Measurements from ENCODE around the gene DBT.
"Not testable (repeated sequence)": the region's sequence is repeated elsewhere in the genome, so short reads cannot be mapped to it uniquely, and the experiment has no call there.

The DBT gene

DNA sequence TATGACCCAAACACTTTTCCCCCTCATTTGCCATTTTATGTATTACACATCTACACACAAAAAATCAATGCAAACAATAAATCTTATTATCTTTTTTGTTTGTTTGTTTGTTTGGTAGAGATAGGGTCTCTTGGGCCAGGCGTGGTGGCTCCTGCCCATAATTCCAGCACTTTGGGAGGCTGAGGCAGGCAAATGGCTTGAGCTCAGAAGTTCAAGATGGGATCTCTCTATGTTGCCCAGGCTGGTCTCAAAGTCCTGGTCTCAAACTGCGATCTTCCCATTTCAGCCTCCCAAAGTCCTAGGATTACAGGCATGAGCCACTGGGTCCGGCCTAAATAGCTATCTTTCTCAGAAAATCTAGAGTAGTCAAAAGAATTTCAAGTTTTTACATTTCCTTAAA is 1.2 kb upstream of the DBT start:
- DNase-seq (ENCODE audit: low read depth): no peak

GRCh38 chr1:100250264-100250663 is 630 bp upstream of the DBT start:
- no peak for DNase-seq (ENCODE audit: low read depth)

GRCh38 chr1:100249155-100249536 is 488 bp downstream of the DBT start:
- DNase-seq (ENCODE audit: low read depth): no peak

GRCh38 chr1:100246738-100247137 is 2.9 kb downstream of the DBT start:
- no peak for DNase-seq (ENCODE audit: low read depth)

DNA sequence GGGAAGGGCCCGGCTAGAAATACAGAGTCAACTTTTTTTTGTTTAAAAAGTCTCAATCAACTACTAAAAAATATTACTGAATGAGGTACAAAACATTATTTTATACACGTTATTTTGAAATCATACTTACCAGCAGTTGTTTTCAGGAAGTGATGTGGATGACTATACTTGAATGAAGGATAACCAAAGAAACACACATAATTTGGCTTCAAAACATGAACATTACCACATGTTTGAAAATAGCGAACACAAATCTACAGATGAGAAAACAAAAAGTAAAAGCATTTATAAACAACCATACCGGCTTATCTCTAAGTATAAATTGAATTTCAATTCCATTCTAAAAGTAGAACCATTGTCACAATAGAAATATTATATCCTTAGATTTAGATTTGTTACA is 9.0 kb downstream of the DBT start:
- DNase-seq (ENCODE audit: low read depth): no peak

DNA sequence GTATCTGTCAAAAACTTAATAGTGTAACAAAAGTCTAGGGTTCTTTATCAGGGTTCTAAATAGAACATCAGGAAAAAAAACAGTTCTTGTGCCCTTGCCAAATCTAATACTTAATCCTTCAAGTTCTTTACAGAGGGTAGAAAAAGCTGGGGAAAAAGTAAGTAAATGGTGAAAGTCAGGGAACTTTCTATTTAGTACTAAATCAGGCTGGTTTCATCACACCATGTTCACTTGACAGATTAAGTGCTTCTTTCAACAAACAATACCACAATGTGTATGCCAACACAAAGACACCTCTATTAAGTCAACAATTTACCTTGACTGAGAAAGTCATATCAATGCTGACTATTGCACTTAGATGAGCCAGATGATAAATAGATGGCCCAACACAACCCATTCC is 9.7 kb downstream of the DBT start:
- DNase-seq (ENCODE audit: low read depth): no peak

DNA sequence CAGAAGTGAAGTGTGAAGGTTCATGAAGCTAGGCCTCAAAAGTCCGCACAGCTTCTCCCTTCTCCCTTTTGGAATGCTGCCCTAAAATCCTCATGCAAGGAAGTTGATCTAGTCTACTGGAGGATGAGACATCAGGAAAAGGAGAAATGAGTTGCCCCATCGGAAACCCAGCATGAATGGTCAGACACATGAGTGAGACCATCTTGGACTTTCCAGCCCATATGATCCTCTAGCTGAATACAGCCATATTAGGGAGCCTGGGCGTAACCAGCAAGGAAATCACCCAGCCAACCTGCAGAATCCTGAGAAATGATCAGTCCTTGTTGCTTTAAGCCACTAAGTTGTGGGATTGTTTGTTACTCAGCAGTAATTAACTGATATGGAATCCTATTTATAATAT is 12.5 kb downstream of the DBT start:
- DNase-seq (ENCODE audit: low read depth): no peak

DNA sequence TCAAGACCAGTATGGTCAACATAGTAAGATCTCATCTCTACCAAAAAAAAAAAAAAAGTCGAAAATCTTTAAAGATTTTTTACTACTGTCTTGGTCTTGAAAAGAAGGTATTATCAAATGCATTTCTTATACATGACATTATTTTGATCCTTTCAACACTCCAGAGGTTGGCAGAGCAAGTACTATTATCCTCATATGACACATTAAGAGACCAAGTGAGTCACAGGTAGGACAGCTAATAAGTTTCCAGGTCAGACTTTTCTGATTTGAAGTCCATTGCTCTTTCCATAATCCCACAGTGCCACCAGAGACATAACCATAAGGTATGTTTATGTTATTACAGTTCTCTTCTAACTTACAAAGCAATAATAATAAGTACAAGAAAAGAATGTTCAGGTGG is 15.2 kb downstream of the DBT start:
- no peak for DNase-seq (ENCODE audit: low read depth)

DNA sequence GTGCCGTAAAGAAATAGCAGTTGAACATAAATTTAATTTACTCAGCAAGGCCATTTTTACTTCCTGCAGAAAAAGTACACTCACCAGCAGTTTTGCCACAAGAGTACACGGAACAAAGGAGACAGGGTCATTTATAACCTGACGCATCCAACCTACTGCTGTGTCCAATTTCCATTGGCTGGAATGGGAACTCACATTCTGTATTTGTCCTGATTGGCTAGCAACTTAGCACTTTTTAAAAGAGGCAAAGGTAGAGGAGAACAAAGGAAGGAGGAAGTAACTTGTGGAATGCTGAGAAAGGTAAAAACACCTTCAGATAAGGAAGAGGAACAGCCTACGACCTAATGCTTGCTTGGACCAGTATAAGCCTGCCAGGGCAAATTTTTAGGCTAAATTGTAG is 16.1 kb downstream of the DBT start:
- not testable (repeated sequence) for DNase-seq (ENCODE audit: low read depth)

- no peak for DNase-seq (ENCODE audit: low read depth)
These were observed 17.5 kb downstream of the DBT start for GRCh38 chr1:100232156-100232555.

GRCh38 chr1:100231721-100232120 is 17.9 kb downstream of the DBT start:
- DNase-seq (ENCODE audit: low read depth): no peak

GRCh38 chr1:100230765-100231164 is 18.9 kb downstream of the DBT start:
- no peak for DNase-seq (ENCODE audit: low read depth)

- no peak for DNase-seq (ENCODE audit: low read depth)
These were observed 19.8 kb downstream of the DBT start for GRCh38 chr1:100229681-100230443.

- DNase-seq (ENCODE audit: low read depth): no peak
These were observed 27.2 kb downstream of the DBT start for GRCh38 chr1:100222428-100222827.

GRCh38 chr1:100219883-100220282 is 29.8 kb downstream of the DBT start:
- DNase-seq (ENCODE audit: low read depth): no peak

DNA sequence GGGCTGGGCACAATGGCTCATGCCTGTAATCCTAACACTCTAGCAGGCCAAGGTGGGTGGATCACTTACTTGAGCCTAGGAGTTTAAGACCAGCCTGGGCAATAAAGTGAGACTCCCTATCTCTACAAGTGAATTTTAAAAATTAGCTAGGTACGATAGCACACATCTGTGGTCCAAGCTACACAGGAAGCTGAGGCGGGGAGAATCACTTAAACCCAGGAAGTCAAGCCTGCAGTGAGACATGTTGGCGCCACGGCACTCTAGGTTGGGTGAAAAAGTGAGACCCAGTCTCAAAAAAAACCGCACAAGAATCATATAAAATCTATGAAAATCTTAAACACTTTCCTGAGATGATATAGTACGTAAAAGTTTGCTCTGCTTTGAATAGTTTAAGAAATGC is 30.2 kb downstream of the DBT start:
- no peak for DNase-seq (ENCODE audit: low read depth)

- DNase-seq (ENCODE audit: low read depth): no peak
These were observed 31.8 kb downstream of the DBT start for GRCh38 chr1:100217834-100218233.

DNA sequence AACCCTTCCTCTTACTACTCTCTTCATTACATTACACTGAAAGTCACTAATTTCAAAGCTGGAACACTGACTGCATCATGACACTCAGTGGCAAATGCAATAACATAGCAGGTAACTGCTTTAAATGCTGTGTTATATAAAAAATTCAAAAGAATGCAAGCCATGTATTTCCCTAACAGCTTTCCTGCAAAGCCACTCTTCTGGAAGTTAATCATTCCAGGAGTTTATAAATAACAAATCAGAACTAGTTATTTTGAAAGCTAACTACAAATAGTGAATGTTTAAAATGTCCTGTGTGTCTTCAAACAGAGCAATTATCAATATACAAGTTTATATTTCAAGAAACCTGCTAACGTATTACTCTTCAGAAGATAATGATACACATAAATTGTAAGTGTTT is 34.5 kb downstream of the DBT start:
- no peak for DNase-seq (ENCODE audit: low read depth)

- no peak for DNase-seq (ENCODE audit: low read depth)
These were observed 36.5 kb downstream of the DBT start for GRCh38 chr1:100213141-100213540.

GRCh38 chr1:100206301-100206700 is 43.3 kb downstream of the DBT start:
- DNase-seq (ENCODE audit: low read depth): no peak

DNA sequence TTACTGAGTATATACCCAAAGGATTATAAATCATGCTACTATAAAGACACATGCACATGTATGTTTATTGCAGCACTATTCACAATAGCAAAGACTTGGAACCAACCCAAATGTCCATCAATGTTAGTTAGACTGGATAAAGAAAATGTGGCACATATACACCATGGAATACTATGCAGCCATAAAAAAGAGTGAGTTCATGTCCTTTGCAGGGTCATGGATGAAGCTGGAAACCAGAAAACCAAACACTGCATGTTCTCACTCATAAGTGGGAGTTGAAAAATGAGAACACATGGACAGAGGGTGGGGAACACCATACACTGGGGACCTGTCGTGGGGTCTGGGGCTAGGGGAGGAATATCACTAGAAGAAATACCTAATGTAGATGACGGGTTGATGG is 44.0 kb downstream of the DBT start:
- not testable (repeated sequence) for DNase-seq (ENCODE audit: low read depth)

GRCh38 chr1:100205103-100205502 is 44.5 kb downstream of the DBT start:
- DNase-seq (ENCODE audit: low read depth): not testable (repeated sequence)

DNA sequence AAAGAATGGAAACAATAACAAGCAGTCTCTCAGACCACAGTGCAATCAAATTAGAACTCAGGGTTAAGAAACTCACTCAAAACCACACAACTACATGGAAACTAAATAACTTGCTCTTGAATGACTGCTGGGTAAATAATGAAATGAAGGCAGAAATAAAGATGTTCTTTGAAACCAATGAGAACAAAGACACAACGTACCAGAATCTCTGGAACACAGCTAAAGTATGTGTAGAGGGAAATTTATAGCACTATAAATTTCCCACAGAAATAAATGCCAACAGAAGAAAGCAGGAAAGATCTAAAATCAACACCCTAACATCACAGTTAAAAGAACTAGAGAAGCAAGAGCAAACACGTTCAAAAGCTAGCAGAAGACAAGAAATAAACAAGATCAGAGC is 46.9 kb downstream of the DBT start:
- not testable (repeated sequence) for DNase-seq (ENCODE audit: low read depth)

GRCh38 chr1:100200060-100200459 is 49.6 kb downstream of the DBT start:
- not testable (repeated sequence) for DNase-seq (ENCODE audit: low read depth)
